GM19043 (cell line): Measurements from ENCODE around the gene CCDC174.
"Not testable (repeated sequence)": the region's sequence is repeated elsewhere in the genome, so short reads cannot be mapped to it uniquely, and the experiment has no call there.

Source experiments
- ATAC-seq: cut with Tn5 transposase; IDR thresholded peaks from one replicate; pipeline ENCODE4 v1.9.1; 2021; ENCODE audit warnings: low read depth; ENCODE audit not compliant: unreplicated experiment

Gene CCDC174

GRCh38 chr3:14649466-14649865, 2.1 kb upstream of the CCDC174 start:
- ATAC-seq: no peak

GRCh38 chr3:14650193-14650592, 1.4 kb upstream of the CCDC174 start:
- no peak for ATAC-seq

- ATAC-seq: not testable (repeated sequence)
These were observed 872 bp downstream of the CCDC174 start for GRCh38 chr3:14652360-14652907.

GRCh38 chr3:14657579-14657978, 6.0 kb downstream of the CCDC174 start:
- no peak for ATAC-seq

- no peak for ATAC-seq
These were observed 7.4 kb downstream of the CCDC174 start for GRCh38 chr3:14658978-14659377.

GRCh38 chr3:14660942-14661341, 9.4 kb downstream of the CCDC174 start:
- ATAC-seq: no peak

GRCh38 chr3:14663396-14664135, 12.0 kb downstream of the CCDC174 start:
- no peak for ATAC-seq

- no peak for ATAC-seq
These were observed 12.6 kb downstream of the CCDC174 start for GRCh38 chr3:14664170-14664569.

- ATAC-seq: no peak
These were observed 21.0 kb downstream of the CCDC174 start for GRCh38 chr3:14672588-14672987.

GRCh38 chr3:14674841-14675240, 23.3 kb downstream of the CCDC174 start, which contains the start of gene C3orf20:
TSS of gene C3orf20 (plus strand) at chr3:14675141. CDS start at chr3:14682714, 7,573 bp downstream.
- ATAC-seq: no peak

GRCh38 chr3:14676881-14677280, 25.3 kb downstream of the CCDC174 start:
- ATAC-seq: no peak

GRCh38 chr3:14678015-14678503, 26.5 kb downstream of the CCDC174 start:
- no peak for ATAC-seq

- no peak for ATAC-seq
These were observed 28.6 kb downstream of the CCDC174 start for GRCh38 chr3:14680115-14680514.

- ATAC-seq: no peak
These were observed 29.2 kb downstream of the CCDC174 start for GRCh38 chr3:14680716-14681115.

- ATAC-seq: no peak
These were observed 32.9 kb downstream of the CCDC174 start for GRCh38 chr3:14684447-14684846.

- ATAC-seq: no peak
These were observed 33.6 kb downstream of the CCDC174 start for GRCh38 chr3:14685179-14685578.

- no peak for ATAC-seq
These were observed 35.8 kb downstream of the CCDC174 start for GRCh38 chr3:14687360-14687759.

- peak; percentile 51 for ATAC-seq
These were observed 37.0 kb downstream of the CCDC174 start for GRCh38 chr3:14688525-14688924.

GRCh38 chr3:14689247-14689980, 37.9 kb downstream of the CCDC174 start:
- ATAC-seq: peak; percentile 43

GRCh38 chr3:14691239-14691638, 39.7 kb downstream of the CCDC174 start:
- peak; percentile 37 for ATAC-seq

- no peak for ATAC-seq
These were observed 40.2 kb downstream of the CCDC174 start for GRCh38 chr3:14691719-14692118.
